ENCODE data around the gene NPAS4. TPM values are rescaled to one million over a fixed set of nuclear protein-coding genes. Genes with fewer than 3 reads are reported as not detected.

The NPAS4 gene
- total RNA-seq, 2 donors from 2014 or later: 0.19 TPM; not detected in 1

- no peak for DNase-seq (ENCODE audit: low spot score)
- Histone ChIP-seq H3K36me3 (no peaks in the 10 kb centered on the region), H3K9me3 (peaks cover 0 to 14% of the 10 kb centered on the region in 2 donors), H3K27me3 (no peaks in the 10 kb centered on the region), H3K27ac (no peak overlapping the region), H3K4me3 (no peak overlapping the region), H3K4me1 (no peaks in the 10 kb centered on the region)
- no peak for TF ChIP-seq CTCF (IDR thresholded peaks at IDR 0.05)
Observed at GRCh38 chr11:66447012-66447411, 26.2 kb downstream of the NPAS4 start.

- TF ChIP-seq CTCF (IDR thresholded peaks at IDR 0.05): no peak
- no peaks in the 10 kb centered on the region for H3K4me1 ChIP-seq
- H3K36me3 ChIP-seq: no peaks in the 10 kb centered on the region
- no peak overlapping the region for H3K27ac ChIP-seq
- no peak for DNase-seq (ENCODE audit: low spot score)
- no peak overlapping the region for H3K4me3 ChIP-seq
- peaks cover 0 to 6% of the 10 kb centered on the region in 2 donors for H3K9me3 ChIP-seq
- H3K27me3 ChIP-seq: no peaks in the 10 kb centered on the region
Observed at GRCh38 chr11:66448523-66448922, 27.7 kb downstream of the NPAS4 start.

GRCh38 chr11:66450560-66450959 is 29.7 kb downstream of the NPAS4 start:
- Histone ChIP-seq H3K9me3 (no peaks in the 10 kb centered on the region), H3K27me3 (no peaks in the 10 kb centered on the region), H3K36me3 (no peaks in the 10 kb centered on the region), H3K4me1 (no peaks in the 10 kb centered on the region), H3K4me3 (no peak overlapping the region), H3K27ac (no peak overlapping the region)
- TF ChIP-seq CTCF (IDR thresholded peaks at IDR 0.05): no peak
- DNase-seq (ENCODE audit: low spot score): no peak

- no peak overlapping the region for H3K4me3 ChIP-seq
- TF ChIP-seq CTCF (IDR thresholded peaks at IDR 0.05): no peak
- no peaks in the 10 kb centered on the region for H3K9me3 ChIP-seq
- no peaks in the 10 kb centered on the region for H3K4me1 ChIP-seq
- no peaks in the 10 kb centered on the region for H3K27me3 ChIP-seq
- DNase-seq (ENCODE audit: low spot score): no peak
- H3K36me3 ChIP-seq: no peaks in the 10 kb centered on the region
- no peak overlapping the region for H3K27ac ChIP-seq
Observed at GRCh38 chr11:66451663-66452062, 30.8 kb downstream of the NPAS4 start.

- no peak for DNase-seq (ENCODE audit: low spot score)
- H3K4me3 ChIP-seq: no peak overlapping the region
- H3K27me3 ChIP-seq: no peaks in the 10 kb centered on the region
- no peak overlapping the region for H3K27ac ChIP-seq
- no peak for TF ChIP-seq CTCF (IDR thresholded peaks at IDR 0.05)
- H3K4me1 ChIP-seq: no peaks in the 10 kb centered on the region
- no peaks in the 10 kb centered on the region for H3K9me3 ChIP-seq
- H3K36me3 ChIP-seq: no peaks in the 10 kb centered on the region
Observed at GRCh38 chr11:66454247-66454646, 33.4 kb downstream of the NPAS4 start.

GRCh38 chr11:66454828-66455227 is 34.0 kb downstream of the NPAS4 start:
- Histone ChIP-seq H3K27me3 (no peaks in the 10 kb centered on the region), H3K27ac (no peak overlapping the region), H3K36me3 (no peaks in the 10 kb centered on the region), H3K4me1 (no peaks in the 10 kb centered on the region), H3K9me3 (no peaks in the 10 kb centered on the region), H3K4me3 (no peak overlapping the region)
- no peak for DNase-seq (ENCODE audit: low spot score)
- no peak for TF ChIP-seq CTCF (IDR thresholded peaks at IDR 0.05)
